IPS-NIHi11 (cell line): ENCODE measurements around the gene ZRANB1.
A peak's percentile ranks its signal among the peaks of the same experiment; 100 is the strongest.

Source experiments
- DNase-seq: peaks from one replicate; pipeline ENCODE4 v3.0.0; 2012; ENCODE audit warnings: mixed read lengths, low spot score

The ZRANB1 gene

DNA sequence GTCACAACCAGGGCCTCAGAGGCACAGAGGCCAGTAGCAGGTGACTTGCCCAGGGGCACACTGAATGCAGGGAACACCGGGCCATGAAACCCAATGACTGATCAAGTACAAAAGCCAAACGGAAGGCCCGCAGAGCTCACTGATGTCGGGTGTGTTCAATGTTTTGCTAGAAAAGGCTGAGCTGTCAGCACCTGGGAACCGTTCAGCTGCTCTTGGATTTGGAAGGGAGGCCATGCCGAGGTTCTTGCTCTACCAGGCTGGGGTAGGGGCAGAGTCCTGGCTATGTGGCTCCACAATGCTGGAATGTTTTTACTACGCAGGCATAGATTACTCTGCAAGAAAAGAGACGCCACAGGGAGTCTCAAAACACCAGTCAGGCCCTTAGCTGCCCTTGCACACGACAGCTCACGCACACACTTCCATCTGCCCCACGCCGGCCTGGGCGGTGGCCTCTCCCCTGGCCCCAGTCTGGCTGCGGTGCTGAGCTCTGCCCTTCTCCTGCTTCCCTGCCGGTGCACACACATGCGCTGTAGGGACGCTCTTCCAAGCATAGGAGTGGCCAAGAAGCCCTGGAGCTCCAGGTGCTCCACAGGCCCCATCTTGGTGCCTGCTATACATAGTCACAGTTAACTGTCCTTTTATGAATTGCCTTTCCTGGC, 79.9 kb downstream of the ZRANB1 start:
- DNase-seq, result no peak

GRCh38 chr10:125022671-125023070, 80.7 kb downstream of the ZRANB1 start:
- DNase-seq, result no peak

GRCh38 chr10:125023255-125023654, 81.3 kb downstream of the ZRANB1 start:
- no peak for DNase-seq

GRCh38 chr10:125023862-125024496, 82.1 kb downstream of the ZRANB1 start:
- DNase-seq, result no peak

DNA sequence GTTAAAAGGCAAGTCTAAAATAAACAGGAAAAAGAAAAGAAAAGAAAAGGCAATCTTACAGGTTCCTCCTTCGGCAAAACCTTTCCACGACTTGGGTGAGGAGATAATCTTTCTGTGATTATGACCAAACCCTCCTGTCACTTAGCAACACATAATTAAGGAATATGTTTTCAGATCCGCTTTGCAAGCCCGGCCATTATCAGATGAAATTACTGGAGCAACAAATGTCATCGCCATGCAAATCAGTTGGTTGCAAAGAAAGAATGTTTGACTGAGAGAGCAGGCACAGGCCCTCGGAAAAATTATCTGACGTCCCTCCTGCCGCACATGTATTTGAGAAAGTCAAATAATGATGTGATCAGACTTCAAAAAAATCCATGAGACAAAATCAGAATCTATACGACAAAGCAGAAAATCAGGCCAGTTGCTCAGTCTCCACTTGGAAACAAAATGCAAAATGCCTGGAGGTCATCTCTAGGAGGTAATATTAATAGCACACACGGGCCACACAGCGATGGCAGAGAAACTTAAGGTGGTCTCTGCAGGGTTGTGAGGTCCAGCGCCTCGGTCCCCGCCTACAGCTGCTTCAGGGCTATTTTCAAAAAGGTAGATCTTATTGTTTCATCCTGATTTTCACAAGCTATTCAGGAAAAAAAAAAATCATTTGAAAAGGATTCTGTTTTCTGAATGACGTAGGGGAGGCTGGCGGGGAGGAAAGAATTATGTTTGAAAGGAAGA, 82.7 kb downstream of the ZRANB1 start:
- no peak for DNase-seq

- no peak for DNase-seq
These were observed 83.4 kb downstream of the ZRANB1 start for GRCh38 chr10:125025341-125025740.

GRCh38 chr10:125026036-125026931, 84.4 kb downstream of the ZRANB1 start:
- no peak for DNase-seq

DNA sequence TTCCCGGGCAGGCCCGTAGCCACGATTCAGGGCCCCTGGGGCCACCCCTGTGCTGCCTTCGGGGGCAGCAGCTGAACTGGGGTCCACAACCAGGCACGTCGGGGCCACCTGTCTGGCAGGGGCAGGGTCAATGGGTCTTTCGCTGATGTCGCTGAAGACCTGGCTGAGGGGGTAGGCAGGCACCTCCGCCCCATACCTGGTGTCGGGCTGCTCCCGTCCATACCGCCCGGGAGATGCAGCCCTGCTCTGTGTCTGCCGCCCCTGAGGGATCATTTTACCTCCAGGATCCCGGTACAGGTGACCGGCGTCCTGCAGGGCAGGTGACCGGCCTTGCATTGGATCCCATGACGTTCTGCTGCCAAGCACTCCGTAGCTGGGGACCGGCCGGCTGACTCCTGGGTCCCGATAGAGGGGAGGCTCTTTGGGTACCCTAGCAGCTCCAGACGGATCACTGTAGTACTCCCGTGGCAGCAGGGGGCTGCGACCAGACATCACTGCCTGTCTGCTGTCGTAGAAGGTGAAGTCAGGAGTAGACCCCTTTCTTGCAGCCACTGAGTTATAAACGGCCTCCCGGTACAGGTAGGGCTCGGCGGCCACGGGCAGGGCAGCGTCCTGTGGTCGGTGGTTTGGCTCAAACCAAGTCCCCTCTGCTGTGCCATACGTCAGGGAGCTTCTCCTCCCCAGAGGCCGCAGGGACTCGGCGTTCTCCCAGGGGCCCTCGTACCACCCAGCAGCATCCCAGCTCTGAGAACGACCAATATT, 85.2 kb downstream of the ZRANB1 start:
- DNase-seq, result no peak

DNA sequence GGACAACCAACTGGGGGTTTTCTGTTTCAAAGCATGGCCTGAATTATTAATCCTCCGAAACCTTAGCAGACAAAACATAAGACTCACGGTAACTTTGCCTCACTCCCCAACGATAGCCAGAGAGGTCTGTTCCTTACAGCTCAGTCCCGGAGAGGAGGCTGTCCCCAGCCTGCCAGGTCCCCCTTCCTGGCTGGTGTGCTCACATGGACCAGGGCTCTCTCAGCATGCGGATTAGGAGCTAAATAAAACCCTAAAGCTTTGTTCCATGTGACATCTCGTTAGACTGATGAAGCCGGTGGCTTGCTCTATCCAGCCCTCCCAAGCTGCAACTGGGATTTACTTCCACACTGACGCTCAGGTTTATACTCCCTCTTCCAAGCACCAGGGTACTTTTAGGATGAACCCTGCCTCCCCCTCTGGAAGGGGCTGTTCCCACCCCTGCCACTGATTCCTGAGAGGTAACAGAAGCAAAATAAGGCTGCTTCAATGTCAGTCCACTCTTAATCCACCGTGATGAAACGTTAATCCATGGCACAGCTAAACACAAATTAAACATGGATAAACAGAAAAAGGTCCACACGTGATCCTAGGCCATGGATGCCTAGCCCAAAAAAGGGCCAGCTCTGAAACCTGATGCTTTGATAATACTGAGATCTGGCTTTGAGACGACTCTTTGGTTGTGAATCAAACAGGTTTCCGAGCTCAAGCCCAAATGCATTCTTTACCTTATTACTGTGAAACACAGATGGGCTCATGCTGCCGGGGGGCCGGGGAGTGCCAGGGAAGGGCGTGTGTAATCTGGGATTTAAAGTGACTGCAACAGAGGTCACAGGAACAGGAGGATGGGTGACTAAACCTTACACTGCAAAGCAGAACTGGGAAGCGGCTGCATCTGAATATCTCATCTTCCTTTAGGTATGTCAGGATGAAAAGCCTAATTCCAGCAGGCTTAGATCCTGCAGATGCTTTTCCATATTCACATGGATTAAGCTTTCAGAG, 86.2 kb downstream of the ZRANB1 start:
- no peak for DNase-seq

GRCh38 chr10:125029584-125030242, 87.8 kb downstream of the ZRANB1 start:
- no peak for DNase-seq

- DNase-seq, result no peak
These were observed 88.8 kb downstream of the ZRANB1 start for GRCh38 chr10:125030567-125031197.

GRCh38 chr10:125032474-125033020, 90.6 kb downstream of the ZRANB1 start:
- no peak for DNase-seq

DNA sequence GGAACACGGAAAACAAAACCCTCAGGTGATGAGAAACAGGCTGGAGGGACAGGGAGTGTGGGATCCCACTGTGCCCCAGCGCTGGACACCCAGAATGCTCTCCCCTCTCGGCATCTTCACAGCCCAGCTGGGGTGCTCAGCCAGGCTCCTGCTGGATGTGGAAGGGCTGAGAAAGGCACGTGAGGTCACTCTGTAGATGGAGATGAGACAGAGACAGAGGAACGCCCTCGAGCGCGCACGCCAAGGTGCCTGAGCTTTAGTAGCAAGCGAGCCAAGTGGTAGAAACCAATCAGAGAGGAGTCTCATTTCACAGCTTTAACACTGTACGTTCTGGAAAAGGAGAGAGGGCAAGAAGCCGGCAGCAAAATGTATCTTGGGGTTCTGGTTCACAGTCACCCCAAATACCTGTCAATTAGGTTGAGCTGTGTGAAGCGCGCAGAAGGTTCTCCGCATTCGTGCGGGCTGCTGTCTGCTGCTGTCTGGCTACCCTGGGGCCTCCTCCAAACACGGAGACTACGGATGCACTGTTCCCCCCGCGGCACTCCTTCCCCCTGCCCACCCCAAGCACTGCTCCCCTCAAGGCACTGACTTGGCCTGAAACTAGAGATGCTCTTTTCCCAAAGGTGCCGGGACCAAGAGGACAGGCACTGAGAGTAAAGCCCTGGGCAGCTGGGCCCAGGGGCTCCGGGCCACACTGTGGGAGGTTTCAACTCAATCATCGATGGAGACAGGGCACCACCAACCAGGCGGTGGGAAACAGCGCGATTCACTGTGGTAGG, 91.4 kb downstream of the ZRANB1 start:
- DNase-seq, result no peak

DNA sequence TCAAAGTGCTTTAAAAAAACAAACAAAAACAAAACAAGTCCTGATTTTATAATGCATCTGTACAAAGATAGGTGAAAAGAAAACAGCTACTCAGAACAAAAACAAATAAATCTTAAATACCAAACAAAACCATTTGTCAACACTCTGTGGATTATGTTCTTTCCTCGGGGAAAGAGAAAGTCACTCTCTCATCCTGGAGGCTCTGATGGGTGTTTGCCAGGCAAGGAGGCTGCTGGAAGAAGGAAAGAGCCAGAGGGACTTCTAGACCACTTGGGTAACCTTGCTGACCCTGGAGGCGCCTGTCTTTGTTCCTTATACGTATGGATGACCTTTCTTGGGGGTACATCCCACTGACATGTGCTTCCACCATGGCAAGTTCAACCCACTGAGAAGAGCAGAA, 92.8 kb downstream of the ZRANB1 start:
- DNase-seq, result no peak

DNA sequence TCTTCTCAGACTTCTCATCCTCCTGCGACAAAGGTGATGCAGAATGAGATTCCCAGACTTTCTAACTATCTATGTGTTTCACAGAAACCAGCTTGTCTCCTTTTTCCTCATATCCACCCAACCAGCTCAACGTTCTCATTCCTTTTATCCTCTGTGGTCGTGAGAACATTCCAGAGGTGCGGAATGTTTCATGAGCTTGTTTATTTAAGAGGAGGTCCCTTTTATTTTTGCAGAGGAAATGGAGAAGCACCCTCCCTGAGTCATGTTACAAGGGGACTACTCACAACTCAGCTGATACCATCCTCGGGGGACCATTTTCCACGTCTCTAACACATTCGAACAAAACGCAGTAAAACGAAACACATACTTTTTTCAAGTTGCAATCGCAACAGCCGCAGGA, 93.2 kb downstream of the ZRANB1 start:
- no peak for DNase-seq

DNA sequence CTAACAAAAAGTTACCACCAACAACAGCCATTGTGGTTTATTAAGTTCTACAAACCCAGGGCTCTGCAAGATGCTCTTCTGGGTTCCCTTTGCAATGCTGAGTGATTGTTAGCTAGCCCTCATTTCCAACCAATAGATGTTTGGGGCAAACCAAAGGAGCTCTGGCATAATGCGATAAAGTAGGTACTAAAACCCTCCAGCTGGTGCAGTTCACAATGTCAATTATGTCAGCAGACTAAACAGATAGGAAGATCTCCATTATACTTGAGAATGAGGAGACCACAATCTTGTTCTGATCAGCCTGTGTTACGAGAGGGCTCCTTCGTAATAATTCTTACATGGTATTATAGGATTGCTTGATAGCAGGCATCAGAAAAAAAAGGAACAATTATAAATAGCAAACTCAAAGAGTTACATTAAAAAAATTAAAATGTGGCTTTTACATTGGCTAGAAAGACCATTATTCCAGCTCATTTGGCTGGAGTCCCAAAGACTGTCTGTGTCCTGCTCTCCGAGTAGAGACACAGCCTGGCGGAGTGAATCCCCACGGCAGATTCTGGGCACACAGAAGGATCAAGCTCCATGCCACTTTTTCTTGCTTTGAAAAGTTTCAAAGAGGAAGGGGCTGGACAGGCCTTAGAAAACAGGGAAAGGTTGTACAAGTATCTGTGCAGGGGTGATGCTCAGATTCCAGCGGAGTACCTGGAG, 93.8 kb downstream of the ZRANB1 start:
- DNase-seq, result no peak

- peak; percentile 48 for DNase-seq
These were observed 95.4 kb downstream of the ZRANB1 start for GRCh38 chr10:125037145-125037877.
